SH-SY5Y (cell line): ENCODE results near the gene C9.

Source experiments
- GATA2 ChIP-seq: IDR thresholded peaks from 2 replicates; pipeline ENCODE4 v1.6.1; 2011; ENCODE audit warnings: mild to moderate bottlenecking, low read depth, low read length
- GATA3 ChIP-seq: IDR thresholded peaks from 2 replicates; pipeline ENCODE4 v1.6.1; 2011; ENCODE audit warnings: low read depth, mild to moderate bottlenecking, low read length, moderate library complexity

GRCh38 chr5:39400713-39401578 lies 36.7 kb upstream of the C9 start:
- no peak for TF ChIP-seq GATA2
- no peak for TF ChIP-seq GATA3
